Head of caudate nucleus (tissue), 42 donors: ENCODE results near the gene PLCD4.

Experiments used
- DNase-seq, 42 donors: peaks; one replicate each; pipeline versions ENCODE4 v3.0.0 to v3.0.0-alpha.2; 2020 to 2021; ENCODE audit warnings: mixed read lengths in 7 of 42
- intact Hi-C: fragments of 100-400 bp; cut with DNase I; formaldehyde crosslinking; loops from one replicate; pipeline ENCODE4 v1.15.0; 2022

The PLCD4 gene

DNA sequence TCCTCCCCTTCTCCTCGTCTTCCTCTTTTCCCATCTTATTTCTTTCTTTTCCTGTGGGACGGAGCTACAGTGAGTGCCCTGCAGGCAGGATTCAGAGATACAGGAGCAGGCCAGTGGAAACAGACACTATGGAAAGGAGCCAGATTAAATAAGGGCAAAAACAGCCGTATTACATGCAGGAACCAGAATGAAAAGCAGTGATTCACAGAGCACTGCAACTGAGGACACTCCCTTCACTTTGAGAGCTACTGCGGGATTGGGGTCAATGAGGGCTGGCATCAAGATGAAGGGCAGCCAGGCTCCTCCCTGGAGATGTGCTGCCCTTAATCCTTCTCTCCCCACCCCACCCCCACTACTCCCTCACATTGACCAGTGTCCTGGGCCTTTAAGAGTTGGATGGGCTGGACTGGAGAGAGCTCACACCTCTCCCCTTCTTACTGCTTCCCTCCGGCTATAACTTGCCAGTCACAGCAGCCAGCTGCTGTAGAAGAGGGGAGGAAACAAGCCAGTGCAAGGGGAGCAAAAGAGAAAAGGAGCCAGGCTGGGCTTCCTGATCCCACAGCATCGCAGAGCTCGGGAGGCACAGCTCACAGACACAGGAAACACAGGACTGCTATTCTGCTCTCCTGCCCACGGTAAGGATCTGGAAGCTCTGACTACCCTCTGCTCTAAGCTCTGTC is at the start of gene PLCD4:
Gene PLCD4 (plus strand): TSS at position 464 of the 680 bp plus-strand sequence. CDS start 7,841 bp downstream, outside the sequence.
- intact Hi-C loops, result no loop called here
- peak in 2 of 42 donors; percentile 4 for DNase-seq

DNA sequence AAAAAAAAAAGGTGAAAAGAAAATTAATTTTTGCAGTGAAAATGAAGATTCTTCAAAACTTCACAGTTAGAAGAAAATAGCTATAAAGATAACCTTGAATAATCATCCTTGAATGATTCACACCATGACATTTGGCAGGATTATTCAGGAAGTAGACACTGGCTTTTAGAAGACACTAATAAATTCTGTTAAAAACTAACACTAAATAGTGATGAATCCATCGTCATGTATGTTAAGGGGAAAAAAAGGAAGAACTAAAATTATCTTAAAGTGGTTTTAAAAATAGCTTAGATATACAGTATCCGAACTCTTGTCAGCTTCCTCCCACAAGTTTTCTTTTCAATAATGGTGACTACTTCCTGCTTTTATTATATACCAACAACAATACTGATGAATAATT is 49.8 kb upstream of the PLCD4 start:
- intact Hi-C loops, result no loop called here
- no peak for DNase-seq

DNA sequence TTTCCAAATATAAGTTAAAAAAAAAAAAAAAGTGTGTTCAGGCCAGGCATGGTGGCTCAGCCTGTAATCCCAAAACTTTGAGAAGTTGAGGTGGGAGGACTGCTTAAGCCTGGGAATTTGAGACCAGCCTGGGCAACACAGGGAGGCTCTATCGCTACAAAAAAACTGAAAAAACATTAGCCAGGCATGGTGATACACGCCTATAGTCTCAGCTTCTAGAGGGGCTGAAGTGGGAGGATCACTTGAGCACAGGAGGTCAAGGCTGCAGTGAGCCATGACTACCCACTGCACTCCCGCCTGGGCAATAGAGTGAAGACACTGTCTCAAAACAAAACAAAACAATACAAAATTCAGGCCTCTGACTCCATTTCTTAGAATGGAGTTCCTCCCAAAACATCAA is 48.7 kb upstream of the PLCD4 start:
- no peak for DNase-seq
- intact Hi-C loops, result no loop called here

DNA sequence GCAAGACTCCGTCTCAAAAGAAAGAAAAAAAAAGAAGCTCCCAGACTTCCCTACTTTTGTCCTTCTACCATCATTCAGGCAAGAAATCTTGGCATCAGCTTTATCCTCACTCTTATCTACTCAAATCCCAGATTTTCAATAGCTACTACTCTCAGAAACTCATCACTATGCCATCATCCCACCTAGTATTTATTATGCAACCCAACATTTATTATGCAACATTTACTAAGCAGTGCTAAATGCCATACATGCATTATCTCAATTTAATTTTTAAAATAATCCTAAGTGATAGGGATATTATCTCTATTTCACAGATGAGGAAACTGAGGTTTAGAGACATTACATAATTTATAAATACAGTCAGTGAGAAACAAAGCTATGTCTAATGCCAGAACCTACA is 43.6 kb upstream of the PLCD4 start:
- DNase-seq, result no peak
- intact Hi-C loops, result no loop called here

- DNase-seq, result no peak
- intact Hi-C loops, result loop anchor here (5.0 kb wide), 1 partner anchor 164 kb away; no protein-coding TSS in a partner anchor
Observed at GRCh38 chr2:218566296-218566695, 41.4 kb upstream of the PLCD4 start.

- peak in 12 of 42 donors; percentile 53 to 90 (median 74) for DNase-seq
- intact Hi-C loops, result loop anchor here (5.0 kb wide), 1 partner anchor 165 kb away; no protein-coding TSS in a partner anchor
Observed at GRCh38 chr2:218567797-218568189, 39.9 kb upstream of the PLCD4 start.

DNA sequence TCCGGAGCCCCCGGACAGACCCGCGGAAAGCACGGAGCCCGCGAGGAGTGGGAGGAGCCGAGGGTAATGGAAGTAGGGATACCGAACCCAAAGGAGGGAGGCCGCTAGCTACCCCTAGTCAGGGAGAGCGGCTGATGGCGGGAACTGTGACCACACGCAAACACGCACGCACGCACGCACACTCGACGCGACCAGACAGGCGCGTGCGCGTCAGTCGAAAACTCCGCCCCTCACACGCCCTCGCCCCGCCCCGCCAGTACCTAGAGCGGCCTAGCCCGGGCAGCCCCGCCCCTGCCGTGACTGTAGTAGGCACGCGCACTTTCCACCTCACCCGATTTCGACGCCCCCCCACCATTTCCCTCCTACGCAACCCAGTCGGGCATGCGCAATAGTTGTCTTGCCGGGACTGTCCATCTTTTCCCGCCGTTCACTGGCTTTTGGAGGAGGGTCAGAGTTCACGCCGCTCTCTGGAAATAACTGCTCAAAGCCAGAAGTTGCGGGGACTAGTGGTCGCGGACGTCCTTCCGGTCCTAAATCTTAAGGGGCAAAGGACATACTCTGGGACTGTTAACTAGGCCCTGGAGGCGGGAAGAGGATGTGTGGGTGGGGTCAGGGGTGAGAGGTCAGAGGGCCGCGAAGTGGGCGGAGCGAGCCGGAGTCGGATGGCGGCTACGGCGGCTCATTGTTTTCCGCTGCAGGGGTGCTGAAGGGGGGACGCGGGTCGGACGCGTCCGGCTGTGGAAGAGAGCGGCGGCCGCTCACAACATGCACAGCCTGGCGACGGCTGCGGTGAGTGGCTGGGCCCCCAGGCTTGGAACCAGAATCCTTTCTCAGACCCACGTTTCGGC is 39.3 kb upstream of the PLCD4 start, which contains the start of the genes CNOT9 and USP37:
Gene CNOT9 (plus strand): TSS at position 650 of the 848 bp plus-strand sequence. CDS start 116 bp downstream, at position 766.
Gene USP37 (minus strand): TSS at position 162 of the 848 bp plus-strand sequence. CDS start 9,698 bp downstream, outside the sequence.
- intact Hi-C loops, result loop anchor here (5.0 kb wide), 1 partner anchor 166 kb away; no protein-coding TSS in a partner anchor
- peak; percentile 97 to 100 (median 99) for DNase-seq

- DNase-seq, result peak in 21 of 42 donors; percentile 8 to 60 (median 31)
- intact Hi-C loops, result loop anchor here (5.0 kb wide), 1 partner anchor 167 kb away; no protein-coding TSS in a partner anchor
Observed at GRCh38 chr2:218569038-218569431, 38.7 kb upstream of the PLCD4 start.

- intact Hi-C loops, result loop anchor here (5.0 kb wide), 1 partner anchor 168 kb away; no protein-coding TSS in a partner anchor
- no peak for DNase-seq
Observed at GRCh38 chr2:218569661-218570500, 37.8 kb upstream of the PLCD4 start.

- no peak for DNase-seq
- intact Hi-C loops, result no loop called here
Observed at GRCh38 chr2:218570850-218571249, 36.8 kb upstream of the PLCD4 start.

- DNase-seq, result peak in 5 of 42 donors; percentile 25 to 55 (median 25)
- intact Hi-C loops, result no loop called here
Observed at GRCh38 chr2:218576854-218577253, 30.8 kb upstream of the PLCD4 start.

DNA sequence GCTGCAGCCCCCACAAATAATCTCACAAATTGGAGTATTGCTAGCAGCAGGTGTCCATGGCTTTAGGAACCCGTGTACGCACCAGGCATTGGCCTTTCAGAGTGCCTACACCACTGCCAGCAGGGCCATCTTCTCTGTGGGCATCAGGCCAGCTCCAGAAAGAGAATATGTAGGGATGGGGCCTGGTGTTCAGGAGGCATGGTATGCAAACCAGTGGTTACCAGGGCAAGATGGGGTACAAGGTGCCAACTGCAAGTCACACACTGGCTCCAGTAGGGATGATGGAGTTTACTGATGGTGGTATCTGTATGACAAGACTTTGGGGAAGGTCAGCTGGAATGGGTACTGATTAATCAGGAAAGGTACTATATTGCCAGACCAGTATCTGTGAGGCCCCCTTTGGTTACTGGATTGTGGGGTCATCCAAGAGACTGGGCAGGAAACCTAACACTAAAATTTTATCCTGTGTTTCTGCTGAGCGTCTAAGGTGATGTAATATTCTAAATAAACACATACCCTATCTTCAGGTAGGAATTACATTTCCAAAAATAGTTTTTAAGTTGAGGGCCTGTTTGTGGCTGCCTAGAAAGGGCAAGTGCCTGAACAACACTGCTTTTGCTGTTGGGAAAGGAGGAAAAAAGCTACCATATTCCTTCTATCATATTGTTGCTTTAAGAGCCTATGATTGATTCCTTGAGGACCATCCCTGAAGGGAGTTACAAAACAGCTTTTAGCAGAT is 30.0 kb upstream of the PLCD4 start:
- DNase-seq, result no peak
- intact Hi-C loops, result no loop called here

- no peak for DNase-seq
- intact Hi-C loops, result no loop called here
Observed at GRCh38 chr2:218578272-218578877, 29.3 kb upstream of the PLCD4 start.

GRCh38 chr2:218582076-218582475 is 25.6 kb upstream of the PLCD4 start:
- no peak for DNase-seq
- intact Hi-C loops, result no loop called here

DNA sequence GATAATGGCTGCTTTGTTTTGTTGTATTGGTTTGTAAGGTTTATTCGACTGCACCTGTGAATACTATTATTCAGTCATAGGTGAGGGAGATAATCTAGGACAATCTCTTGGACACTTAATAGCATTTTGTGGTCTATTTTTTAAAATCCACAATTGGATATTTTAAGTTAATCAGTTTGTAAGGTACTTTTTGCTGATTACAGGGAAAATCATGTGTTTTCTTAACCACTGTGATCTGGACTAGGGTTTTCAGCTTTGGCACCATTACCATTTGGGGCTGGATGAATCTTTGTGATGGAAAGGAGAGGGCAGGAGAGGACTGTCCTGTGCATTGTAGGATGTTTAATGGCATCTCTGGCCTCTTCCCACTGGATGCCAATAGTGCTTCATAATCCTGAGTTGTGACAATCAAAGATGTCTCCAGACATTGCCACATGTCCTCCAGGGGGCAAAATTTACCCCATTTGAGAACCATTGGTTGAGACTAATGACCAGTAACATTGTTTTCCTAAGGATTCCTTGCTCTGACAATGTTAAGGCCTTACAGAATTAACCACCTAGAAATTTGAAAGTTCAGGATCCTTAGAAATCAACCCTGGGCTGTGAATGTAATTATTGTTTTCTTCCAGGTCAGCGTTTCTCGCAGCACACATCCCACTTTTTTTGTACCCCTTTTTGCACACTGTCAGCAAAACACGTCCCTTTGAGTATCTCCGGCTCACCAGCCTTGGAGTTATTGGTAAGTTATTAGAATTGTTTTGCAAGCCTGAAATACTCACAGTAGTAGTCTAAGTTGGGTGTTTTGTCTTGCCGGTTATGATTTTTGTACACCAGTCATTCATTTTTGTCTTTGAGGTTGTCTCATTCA is 23.5 kb upstream of the PLCD4 start:
- intact Hi-C loops, result no loop called here
- DNase-seq, result no peak

- DNase-seq, result no peak
- intact Hi-C loops, result no loop called here
Observed at GRCh38 chr2:218585541-218585940, 22.2 kb upstream of the PLCD4 start.

- intact Hi-C loops, result no loop called here
- DNase-seq, result peak in 2 of 42 donors; percentile 12 to 37
Observed at GRCh38 chr2:218605432-218605831, 2.3 kb upstream of the PLCD4 start.
